Aortic smooth muscle cell (primary cell): ENCODE results near the gene RCBTB1. TPM values are rescaled to one million over a fixed set of nuclear protein-coding genes. Genes with fewer than 3 reads are reported as not detected.

Source experiments
- total RNA-seq: library from RNA; depleted of rRNA; stranded (reverse); fragments of >200 nt; gene quantifications from 2 replicates; pipeline ENCODE4 v1.2.3, GENCODE V29; 2014

RCBTB1 gene
- 16.8 and 18.3 TPM in 2 replicates for total RNA-seq

DNA sequence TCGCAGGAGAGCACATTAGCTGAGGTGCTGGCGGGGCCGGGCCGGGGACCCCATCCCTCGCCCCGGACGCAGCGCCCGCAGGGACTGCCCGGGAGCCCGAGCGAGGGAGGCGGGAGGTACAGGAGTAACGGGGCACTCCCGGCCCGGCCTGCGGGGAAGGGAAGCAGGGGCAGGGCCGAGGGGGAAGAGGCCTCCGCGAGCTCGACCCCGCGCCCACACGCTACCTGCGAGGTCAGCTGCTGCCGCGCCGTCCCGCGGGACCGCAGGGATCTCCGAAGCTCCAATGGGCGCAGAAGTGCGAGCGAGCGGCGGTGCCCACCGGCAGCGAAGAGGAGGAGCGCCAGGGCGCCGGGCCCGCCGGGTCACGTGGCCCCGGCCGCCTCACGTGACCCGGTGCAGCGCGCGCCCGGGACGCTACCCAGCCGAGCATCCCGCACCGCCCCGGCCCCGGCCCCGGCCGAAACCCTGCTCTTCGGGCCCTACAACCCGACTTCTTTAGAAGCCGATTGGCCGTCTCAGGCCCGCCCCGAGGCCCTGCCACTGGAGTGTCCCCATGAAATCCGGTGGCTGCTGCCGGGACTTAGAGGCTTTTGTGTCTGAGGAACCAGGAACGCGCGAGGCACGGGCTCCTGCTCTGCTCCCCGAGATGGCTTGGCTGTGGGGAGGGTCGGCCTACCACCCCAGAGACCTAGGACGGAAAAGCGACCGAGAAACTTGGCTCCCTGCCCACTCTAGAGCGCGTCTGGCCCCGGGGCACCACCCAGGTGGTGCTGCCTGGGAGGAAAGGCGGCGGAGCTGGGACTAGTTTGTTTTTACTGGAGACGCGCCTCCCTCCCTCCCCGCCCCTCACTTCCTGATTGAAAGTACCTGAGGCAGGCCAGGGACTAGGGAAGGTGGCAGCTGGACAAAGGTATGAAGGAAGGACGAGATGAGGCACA lies at the start of gene RCBTB1:
Gene RCBTB1, minus strand, starts transcription at position 339 of the 938 bp plus-strand sequence. CDS start 18,279 bp downstream, outside the sequence.

GRCh38 chr13:49627831-49628652 lies 42.7 kb upstream of the RCBTB1 start, which contains the start of gene ARL11:
Gene ARL11 (plus strand): TSS chr13:49628507. CDS start chr13:49630448, 1,941 bp downstream.

GRCh38 chr13:49495783-49496762 lies 89.3 kb downstream of the RCBTB1 start, which contains the start of gene PHF11:
Gene PHF11 (plus strand): TSS chr13:49495953. CDS start chr13:49496002, 49 bp downstream.

Other genes with a start within 250 kb of the RCBTB1 start
- gene CAB39L, start 141.5 kb downstream of the RCBTB1 start, total RNA-seq, result 13.9 and 16.4 TPM in 2 replicates
- gene SETDB2, start 141.3 kb downstream of the RCBTB1 start, total RNA-seq, result 6.7 and 9.5 TPM in 2 replicates
- 23.9 and 27.7 TPM in 2 replicates for gene PHF11, start 89.6 kb downstream of the RCBTB1 start, total RNA-seq
- not detected in 2 replicates for gene ARL11, start 42.9 kb upstream of the RCBTB1 start, total RNA-seq
- gene EBPL, start 105.9 kb upstream of the RCBTB1 start, total RNA-seq, result 39.2 and 50.5 TPM in 2 replicates
- 23.0 and 28.8 TPM in 2 replicates for gene KPNA3, start 207.1 kb upstream of the RCBTB1 start, total RNA-seq